Central memory CD4-positive, alpha-beta T cell (primary cell): ENCODE results near the gene NCKAP5L.

ENCODE experiments used
- DNase-seq: peaks from one replicate; pipeline ENCODE4 v3.0.0; 2022

Gene NCKAP5L

DNA sequence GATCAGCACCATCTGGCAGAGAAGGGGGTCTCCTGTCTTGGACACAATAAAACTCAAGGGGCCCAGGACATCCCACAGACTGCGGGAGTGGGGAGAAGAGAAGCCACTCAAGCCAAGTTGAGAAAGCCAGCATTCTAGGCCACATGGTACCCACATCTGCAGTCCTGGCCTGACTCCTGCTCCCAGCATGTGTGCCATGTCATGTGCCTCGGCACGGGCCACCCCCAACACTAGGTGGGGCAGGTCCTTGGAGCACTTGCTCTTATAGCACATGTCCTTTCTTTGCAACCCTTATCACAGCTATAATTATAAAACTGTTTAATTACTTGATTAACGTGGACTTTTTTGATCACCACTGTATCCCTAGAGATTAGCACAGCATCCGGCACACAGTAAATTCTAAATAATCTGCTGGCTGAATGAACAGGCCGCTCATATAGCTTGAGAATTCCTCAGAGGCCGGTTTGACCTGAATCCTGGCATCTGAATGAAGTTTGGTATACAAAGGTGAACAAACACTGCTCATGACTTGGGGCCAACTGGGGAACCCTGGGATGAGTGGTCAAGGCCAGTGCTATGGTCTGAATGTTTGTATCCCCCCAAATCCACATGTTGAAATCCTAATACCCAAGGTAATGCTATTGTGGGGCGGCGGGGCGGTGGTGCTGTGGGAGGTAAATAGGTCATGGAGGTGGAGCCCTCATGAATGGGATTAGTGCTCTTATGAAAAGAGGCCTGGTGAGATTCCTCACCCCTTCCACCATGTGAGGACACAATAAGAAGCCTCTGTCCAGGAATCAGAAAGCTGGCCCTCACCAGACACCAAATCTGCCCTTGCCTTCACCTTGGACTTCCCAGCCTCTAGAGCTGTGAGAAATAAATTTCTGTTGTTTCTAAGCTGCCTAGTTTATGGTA is 6.6 kb downstream of the NCKAP5L start:
- no peak for DNase-seq

DNA sequence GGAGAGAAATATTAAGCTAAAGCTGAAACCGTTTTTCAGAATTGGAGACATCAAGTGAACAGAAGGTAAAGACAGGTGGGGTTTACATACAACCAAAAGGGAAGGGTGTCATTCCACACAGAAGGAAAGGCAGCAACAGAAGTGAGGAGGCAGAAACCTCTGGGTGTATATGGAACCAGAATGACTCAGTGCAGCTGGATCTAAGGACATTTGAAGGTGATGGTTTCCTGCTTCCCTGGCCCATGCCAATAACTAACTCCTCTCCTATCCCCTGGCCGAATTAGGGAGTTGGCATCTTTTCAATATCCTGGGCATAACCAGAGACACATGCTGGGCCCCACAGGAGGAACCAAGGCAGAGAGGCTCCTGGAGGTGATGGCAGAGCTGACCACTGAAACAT is 8.4 kb downstream of the NCKAP5L start:
- no peak for DNase-seq

DNA sequence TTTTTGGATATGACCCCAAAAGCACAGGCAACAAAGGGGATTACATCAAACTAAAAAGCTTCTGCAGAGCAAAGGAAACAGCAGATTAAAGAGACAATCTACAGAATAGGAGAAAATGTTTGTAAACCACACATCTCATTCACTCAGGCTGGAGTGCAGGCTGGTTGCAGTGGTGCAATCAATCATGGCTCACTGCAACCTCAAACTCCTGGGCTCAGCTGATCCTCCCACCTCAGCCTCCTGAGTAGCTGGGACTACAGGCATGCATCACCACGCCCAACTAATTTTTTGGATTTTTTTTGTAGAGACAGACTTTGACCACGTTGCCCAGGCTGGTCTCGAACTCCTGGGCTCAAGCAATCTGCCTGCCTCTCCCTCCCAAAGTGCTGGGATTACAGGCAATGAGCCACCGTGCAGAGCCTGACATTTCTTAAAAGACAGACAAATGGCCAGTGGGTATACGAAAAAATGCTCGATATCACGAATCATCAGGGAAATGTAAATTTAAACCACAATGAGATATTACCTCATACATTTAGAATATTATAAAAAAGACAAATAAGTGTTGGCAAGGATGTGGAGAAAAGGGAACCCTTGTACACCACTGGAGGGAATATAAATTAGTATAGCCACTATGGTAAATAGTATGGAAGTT is 9.8 kb downstream of the NCKAP5L start:
- no peak for DNase-seq

- DNase-seq = no peak
Measured at GRCh38 chr12:49813131-49813530, 15.1 kb downstream of the NCKAP5L start.

DNA sequence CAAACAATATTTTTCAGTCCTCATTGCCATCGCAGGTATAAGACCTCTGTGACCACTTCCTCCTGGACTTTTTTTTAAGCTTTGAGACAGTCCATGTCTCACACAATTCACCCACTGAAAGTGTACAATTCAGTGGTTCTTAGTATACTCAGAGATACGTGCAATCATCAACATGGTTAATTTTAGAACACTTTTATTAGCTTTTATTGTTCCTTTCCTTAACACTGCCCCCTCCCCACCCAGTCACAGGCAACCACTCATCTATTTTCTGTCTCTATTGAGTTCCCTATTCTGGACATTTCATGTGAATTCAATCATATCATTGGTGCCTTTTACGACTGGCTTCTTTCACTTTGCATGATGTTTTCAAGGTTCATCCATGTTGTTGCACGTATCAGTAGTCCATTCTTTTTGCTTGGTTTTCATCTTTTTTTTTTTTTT is 16.2 kb downstream of the NCKAP5L start:
- no peak for DNase-seq

DNA sequence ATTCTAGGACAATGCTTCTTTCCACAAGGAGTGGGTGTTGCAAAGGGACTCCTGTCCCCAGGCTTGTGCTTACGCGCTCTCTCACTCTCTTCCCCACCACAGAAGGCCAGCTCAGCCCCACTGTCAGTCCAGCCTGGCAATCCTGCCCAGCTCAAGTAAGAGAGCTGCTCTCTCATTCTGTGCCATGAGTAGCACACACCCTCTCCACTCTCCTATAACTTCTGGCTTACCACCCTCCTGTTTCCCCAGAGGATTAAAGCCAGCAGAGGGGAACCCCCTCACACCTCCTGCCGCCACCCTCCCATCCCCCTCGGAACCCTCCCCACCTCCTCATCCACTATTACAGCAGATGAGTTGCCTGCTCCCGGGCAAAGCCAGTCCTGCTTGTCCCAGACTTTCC is 17.1 kb downstream of the NCKAP5L start:
- DNase-seq = no peak

- no peak for DNase-seq
Measured at GRCh38 chr12:49809906-49810389, 18.3 kb downstream of the NCKAP5L start.

- DNase-seq = no peak
Measured at GRCh38 chr12:49809381-49809905, 18.8 kb downstream of the NCKAP5L start.

DNA sequence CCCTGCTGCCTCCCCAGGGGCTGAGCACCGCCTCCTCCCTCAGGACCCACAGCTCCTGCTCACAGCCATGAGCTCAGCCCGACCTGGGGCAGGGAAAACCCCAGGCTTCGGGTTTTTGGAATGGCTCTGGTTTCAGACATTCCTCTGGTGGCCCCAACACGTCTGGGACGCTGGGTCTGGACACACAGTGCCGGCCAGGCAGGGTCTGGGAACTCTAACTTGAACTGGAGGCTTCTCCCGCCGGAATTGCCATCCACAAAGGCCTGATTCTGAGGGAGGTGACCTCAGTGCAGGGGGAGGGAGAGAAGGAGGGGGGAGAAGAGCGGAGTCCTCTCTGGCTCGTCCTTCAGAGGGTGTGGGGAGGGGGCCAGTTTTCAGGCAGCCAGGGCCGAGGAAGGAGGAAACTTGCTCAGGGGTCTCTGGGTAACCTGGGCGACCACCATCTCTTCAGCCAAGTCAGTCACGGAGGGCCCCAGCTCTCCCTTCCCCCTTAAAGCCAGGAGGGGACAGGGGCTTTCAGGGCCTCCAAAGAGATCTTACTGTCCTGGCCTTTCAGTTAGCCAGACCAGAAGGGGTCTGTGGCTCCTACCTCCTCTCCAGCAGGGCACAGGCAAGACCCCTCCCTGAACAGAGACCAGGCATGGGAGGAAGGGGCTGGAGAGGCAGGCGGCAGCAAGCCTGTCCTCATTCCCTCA is 19.4 kb downstream of the NCKAP5L start:
- DNase-seq = no peak

- no peak for DNase-seq
Measured at GRCh38 chr12:49807991-49808580, 20.1 kb downstream of the NCKAP5L start.

GRCh38 chr12:49806877-49807276 is 21.3 kb downstream of the NCKAP5L start:
- DNase-seq = no peak

DNA sequence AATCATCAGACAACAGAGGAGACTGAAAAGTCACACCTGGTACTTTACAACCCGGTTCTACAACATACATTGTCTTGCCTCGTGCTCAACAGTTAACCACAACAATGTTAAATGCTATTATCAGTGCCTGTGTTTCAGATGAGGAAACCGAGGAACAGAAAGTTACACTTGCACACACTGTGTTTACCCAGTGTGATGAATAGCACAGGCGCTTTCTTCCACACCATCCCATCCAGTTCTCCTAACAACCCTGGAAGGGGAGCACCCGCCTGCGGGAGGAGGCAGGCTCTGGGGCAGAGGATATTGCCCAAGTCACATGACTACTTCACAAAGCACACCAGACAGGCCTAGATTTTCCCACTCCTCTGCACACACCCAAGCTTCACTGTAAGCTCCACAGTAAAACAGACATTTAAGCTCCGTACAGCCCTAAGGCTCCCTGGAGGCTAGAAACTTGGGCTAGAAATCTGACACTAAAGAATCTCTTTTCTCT is 21.8 kb downstream of the NCKAP5L start:
- DNase-seq = no peak

DNA sequence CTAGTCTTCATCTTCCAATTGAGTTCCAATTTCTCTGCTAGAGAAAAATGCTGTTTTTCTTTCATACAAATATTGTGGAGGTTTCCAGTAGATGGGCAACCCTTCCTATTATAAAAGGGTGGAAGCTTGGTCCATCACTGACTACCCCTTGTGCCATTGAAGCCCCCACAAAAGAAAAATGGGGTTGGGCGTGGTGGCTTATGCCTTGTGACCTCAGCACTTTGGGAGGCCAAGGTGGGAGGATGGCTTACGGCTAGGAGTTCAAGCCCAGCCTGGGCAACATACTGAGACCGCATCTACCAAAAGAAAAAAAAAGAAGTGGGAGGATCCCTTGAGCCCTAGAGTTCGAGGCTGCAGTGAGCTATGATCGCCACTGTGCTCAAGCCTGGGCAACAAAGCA is 22.8 kb downstream of the NCKAP5L start:
- no peak for DNase-seq

DNA sequence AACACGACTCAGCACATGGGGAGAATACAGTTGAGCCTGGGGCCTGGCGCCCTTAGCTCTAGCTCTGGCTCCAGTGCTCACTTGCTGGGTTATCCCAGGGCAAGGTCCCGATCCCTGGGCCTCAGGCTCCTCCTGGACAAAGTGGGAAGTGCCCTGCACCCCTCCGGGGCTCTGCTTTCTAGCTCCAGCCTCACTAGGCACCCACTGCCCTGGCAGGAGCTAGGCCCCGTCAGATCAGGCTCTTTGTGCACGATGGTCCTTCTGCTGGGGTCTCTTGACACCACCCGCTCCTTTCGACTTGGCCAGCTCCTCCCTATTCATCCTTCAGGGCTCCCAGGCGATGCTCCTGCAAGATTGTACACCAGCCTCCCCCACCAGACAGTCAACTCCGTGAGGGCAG is 23.4 kb downstream of the NCKAP5L start:
- no peak for DNase-seq

DNA sequence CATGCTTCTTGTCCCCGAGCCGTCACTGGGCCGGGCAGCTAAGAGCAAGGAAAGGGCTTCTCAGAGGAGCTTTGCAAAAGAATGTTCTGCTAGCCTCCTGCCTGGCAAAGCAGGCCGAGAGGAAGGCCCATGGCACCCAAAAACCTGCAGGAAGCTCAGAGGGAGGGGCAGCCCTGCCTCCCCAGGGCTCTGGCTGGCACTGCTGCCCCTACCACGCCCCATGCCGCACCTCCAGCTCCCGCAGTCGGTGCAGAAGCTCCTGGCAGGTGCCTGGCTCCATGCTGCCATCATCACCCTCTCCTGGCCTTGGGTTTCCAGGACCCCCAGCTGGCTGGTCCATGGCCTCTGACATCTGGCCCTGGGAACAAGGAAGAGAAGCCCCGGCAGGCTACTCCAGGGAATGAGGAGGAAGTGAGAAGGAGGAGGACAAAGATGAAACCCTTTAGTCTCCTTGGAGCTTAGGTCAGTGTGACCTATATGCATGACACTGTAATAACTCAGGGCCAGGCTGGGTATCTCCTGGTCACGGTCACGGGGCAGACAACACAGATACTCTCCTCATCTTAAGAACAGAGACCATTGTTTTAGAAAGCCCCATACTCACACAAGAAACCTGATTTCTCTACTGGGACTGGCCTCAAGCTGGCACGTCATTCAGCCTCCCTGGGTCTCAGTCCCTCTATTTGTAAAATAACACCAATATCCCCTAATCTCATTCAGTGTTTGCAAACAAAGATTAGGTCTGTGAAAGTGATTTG is 24.3 kb downstream of the NCKAP5L start:
- DNase-seq = no peak

- no peak for DNase-seq
Measured at GRCh38 chr12:49801141-49802063, 26.8 kb downstream of the NCKAP5L start.

- DNase-seq = no peak
Measured at GRCh38 chr12:49800421-49801140, 27.6 kb downstream of the NCKAP5L start.

- no peak for DNase-seq
Measured at GRCh38 chr12:49798934-49799333, 29.3 kb downstream of the NCKAP5L start.

GRCh38 chr12:49798248-49798647 is 30.0 kb downstream of the NCKAP5L start:
- DNase-seq = no peak

- DNase-seq = no peak
Measured at GRCh38 chr12:49797449-49797776, 30.8 kb downstream of the NCKAP5L start.
